NCI-H1092 (cell line): ENCODE data around the gene CDCA4.
A peak's percentile ranks its signal among the peaks of the same experiment; 100 is the strongest.

Experiments
- DNase-seq: peaks from one replicate; lab custom pipeline; 2025; lab: John Stamatoyannopoulos, UW

CDCA4 gene

DNA sequence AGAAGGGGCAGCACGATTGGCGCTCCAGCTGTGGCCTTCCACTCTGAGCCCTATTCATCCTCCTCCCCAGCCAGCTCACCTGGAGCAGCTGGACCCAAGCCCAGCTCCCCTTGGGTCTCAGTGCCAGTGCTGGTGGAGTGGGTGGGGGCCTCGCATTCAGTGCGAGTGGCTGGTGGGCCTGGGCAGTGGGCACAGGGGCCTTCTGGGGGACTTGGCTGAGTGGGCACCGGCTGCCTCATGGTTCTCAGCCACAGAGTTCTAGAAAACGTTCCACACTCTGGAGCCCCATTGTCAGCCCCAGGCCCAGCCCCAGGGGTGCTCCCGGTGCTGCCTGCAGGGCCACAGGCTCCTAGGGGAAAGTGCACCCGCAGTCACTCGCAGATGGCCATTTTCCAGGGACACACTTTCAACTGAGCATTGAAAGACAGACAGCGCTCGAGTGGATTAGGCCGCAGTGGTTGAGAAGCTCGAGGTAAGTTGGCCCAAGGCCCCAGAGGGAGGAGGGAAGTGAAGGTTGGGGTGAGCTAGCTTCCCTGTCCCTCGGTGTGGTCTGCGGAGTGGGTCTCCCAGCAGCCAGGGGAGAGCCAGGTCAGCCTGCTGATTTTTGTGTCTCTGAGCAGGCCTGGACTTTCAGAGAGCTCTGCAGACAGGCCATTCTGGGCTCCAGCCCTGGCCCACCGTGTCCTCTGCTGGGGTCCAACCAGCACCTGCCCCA, 31.5 kb downstream of the CDCA4 start:
- no peak for DNase-seq

DNA sequence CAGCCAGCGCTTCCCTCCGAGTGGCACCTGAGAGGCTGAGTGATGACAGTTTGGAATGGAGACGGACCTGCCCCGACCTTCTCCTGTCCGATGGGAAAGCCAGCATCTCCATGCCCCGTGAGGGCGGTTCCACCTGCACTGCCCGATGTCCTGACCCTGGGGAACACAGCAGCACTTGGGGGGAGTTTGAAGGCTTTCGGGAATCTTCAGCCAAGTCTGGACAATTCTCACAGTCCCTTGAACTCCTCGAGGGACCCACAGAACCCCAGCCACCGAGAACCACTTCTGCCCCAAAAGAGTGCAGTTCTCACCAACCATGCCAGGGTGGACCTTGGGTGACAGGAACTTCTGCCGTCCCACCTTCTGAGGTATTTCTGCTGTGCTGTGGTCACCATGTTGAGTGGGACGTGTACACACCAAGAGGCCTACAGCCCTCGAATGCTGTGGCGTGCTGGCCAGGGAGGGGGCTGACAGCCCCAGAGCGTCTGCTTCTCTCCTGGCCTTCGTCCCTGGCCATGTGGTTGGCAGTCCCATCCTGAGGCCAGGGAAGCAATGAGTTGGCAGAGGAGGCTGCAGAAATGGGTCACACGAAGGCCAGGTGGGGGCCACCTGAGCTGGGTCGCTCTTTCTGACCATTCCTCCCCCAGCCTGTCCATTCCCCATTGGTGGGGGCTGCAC, 34.3 kb downstream of the CDCA4 start:
- no peak for DNase-seq

DNA sequence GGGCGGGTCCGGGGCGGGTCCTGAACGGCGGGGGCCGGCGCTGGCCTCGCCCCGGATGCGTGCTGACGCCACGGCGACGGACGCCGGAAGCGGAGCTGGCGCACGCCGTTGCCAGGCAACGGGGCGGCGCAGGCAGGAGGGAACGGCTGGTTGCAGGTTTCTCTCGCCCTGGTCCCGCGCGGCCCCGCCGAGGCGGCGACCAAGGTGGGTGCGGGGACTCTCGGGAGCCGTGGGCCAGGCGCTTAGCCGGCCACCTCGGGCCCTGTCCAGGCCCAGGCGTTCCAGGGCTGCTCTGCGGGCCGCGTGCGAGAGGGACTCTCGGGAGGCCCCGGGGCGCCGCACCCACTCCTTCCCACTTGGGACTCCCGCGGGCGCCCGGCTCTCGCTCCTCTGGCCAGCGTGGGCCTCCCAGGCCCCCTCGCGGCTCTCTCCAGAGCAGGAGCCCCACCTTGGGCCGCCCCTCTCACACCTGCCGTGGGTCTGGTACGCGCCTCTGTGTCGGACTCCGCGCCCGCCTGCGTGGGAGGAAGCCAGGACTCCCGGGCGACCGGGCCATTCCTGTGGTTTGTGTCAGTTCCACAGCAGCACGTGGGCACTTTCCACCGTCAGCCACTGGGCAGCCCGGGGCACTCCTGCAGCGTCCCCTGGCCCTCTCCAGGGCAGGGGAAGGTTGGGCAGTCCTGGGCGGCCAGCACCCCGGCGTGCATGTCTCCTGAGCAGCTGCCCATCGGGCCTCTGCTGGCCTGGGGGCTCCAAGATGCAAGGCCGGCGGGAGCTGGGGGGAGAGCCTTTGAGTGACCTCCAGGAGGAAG, 35.0 kb downstream of the CDCA4 start, which contains the start of gene CLBA1:
CLBA1 (plus strand) TSS at position 114 of the 812 bp plus-strand sequence; CDS start at position 758, 644 bp downstream.
- peak; percentile 87 for DNase-seq

GRCh38 chr14:104984056-104984894, 36.6 kb downstream of the CDCA4 start:
- DNase-seq, result no peak

- no peak for DNase-seq
These were observed 37.6 kb downstream of the CDCA4 start for GRCh38 chr14:104983231-104983721.

DNA sequence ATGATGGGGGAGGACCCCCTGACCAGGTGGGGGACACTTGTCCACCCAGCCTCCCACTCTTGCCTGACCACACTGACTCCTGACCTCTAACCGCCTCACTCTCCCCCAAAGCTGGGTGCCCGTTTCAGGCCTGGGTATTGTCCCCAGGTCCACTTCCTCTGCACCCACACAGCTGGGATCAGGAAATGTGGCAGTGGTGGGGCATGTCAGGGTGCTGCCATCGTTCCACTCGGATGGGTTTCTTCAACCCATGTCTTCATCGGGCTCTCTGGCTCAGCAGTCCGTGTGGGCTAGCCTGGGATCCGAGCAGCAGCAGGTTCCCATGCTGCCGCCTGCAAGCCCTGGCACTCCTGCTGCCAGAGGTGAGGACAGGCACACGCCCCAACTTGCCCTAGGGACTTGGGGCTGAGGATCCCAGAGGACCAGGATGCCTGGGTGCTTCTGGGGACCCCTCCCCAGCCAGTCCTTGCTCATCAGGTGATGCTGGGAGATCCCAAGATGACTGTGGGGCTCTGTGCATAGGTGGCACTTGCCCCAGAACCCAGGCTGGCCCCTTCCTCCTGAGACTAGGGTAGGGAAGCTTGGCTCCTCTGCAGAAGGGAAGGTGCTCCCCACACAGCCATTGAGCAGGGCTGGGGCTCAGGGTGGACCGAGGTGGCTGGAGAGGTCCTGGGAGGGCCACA, 38.2 kb downstream of the CDCA4 start:
- DNase-seq, result no peak

- DNase-seq, result no peak
These were observed 39.0 kb downstream of the CDCA4 start for GRCh38 chr14:104981699-104982541.

GRCh38 chr14:104980611-104981531, 40.0 kb downstream of the CDCA4 start:
- no peak for DNase-seq

- DNase-seq, result no peak
These were observed 40.9 kb downstream of the CDCA4 start for GRCh38 chr14:104979758-104980610.

DNA sequence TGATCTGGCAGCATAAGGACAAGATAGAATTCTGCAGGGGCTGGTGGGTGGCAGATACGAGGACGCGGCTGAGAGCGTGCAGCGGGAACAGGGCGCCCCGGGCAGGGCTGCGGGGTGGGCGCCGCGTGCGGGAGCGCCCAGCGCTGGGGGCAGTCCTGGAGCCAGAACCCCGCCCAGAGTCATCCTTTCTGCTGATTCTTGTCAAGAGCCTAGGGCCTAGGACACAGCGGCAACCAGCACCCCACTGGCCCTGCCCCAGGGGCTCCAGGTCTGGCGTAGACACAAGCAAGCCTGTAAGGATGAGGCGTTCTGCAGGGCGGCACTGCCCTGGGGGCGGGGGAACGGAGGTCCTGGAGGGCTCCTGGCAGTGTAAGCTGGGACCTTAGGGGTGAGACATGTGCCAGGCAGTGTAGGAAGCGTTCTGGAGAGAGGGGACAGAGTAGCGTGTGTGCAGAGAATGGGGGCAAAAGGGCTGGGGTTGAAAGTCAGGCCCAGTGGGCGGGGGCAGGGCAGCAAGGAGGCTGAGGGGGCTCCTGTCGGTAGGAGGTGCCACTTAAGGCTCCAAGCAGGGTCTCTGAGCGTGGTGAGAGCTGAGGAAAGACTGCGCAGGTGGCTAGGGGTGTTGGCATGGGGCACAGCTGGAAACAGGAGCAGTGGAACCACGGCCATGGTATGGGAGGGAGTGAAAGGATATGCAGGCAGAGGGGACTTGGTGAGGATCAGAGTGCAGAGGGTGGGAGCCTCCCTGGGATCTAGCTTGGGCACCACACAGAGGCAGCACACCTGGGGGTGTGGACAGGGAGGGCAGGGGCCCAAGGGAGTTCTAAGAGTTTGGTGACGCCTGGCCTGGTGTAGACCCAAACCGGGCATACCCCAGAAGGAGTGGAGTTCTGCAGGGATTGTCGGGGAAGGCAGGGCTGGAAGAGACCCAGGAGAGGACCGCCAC, 41.9 kb downstream of the CDCA4 start:
- DNase-seq, result no peak

GRCh38 chr14:104977681-104978653, 42.9 kb downstream of the CDCA4 start, which contains the start of gene AHNAK2:
Gene AHNAK2 (minus strand): TSS chr14:104978374. CDS start chr14:104978237, 137 bp downstream.
- peak; percentile 53 for DNase-seq

DNA sequence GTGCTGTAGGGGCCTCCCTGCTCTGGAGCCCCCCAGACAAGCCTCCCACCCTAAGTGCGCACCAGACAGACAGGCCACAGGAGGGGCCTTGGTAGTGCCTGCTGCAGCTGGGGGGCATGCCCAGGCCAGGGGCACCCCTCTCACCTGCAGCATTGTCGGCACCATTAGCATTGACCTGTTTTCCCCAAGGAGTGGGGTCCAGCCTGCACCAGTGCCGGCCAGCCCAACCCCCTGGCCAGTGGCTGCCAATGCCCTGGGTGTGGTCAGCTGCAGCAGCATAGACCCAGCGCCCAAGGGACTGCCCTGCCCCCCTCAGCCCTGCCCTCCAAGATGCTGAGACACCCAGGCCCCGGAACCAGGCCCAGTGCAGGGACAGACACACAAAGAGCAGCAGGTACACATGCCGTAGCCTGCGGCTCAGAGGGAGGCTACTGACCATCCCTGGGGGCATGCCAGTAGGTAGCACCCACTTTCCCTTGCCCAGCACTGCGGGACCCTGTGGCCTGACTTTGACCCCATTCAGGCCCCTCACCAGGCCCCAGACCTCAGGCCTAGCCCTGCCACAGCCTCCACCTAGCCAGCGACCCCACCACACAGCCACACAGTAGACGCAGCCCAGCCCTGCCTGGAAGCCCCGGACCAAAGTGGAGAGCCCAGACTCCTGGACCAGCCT, 43.7 kb downstream of the CDCA4 start:
- DNase-seq, result no peak

DNA sequence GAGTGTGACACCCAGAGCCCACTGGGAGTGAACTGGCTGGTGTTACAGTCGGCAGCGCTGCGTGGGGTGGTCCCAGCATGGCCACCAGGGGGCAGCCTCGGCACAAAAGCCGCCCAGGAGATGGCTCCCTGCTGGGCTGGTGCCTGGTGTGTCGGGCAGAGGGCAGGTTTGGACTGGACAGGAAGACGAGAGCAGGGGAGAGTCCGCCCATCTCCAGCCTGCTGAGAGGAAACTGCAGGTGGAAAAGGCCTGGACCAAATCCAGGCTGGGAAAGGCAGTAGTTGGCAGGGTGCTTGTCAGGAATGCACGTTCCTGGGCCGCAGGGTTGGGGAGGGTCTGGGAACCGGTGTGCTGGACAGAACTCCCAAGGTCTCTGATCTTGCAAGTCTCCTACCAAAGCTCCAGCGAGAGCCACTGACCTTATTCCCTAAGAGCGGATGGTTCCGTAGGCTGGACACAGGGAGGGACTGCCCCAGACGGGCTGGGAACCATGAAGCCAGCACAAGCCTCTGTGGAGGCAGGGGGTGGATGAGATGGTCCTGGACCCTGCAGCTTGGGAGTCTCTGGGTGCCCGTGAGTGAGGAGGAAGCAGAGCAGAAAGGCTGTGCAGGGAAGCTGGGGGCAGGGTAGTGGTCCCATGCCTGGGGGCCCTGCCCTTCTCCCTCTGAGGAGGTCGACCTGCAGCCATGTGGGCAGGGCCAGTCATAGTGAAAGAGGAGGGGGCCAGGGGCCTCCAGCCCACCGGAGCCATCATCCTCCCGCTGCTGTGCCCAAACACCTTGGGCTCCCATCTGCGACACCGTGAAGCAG, 44.5 kb downstream of the CDCA4 start:
- DNase-seq, result no peak
